NCI-H82 (cell line): Measurements from ENCODE around the gene CHD5.

Experiments used
- DNase-seq: peaks from one replicate; lab custom pipeline; 2025; lab: John Stamatoyannopoulos, UW

CHD5 gene

GRCh38 chr1:6113116-6113515 is 67.0 kb downstream of the CHD5 start:
- no peak for DNase-seq

GRCh38 chr1:6112690-6113005 is 67.5 kb downstream of the CHD5 start:
- no peak for DNase-seq

DNA sequence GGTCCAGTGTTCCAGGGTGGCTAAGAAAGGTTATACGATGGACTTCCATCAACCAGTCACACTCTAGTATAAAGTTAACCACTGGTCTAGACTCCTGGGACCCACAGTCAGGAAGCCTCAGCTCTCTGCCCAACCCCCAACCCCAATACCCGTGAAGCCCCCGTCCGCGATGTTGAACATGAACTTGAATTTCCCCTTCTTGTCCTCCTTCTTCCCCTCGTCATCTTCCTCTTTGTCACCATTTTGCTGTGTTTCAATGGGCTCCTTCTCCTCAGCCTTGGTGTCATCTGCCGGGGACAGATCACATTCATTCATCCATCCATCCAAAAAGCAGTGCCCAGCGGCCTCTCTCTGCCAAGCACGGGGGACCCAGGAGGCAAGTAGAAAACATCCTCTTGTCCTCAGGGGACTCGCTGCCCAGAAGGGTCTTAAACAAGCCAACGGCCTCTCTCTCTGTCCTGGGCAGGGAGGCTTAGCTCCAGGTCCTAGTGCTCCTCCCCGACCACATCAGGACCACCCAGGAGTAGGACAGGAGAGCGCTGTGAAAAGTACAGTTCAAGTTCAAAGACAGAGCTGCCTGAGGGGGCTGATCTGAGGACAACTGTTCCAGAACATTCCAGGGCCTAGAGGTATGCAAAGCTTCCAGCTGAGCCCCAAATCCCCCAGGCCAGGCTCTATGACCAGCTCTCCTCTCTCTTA is 68.0 kb downstream of the CHD5 start:
- DNase-seq = no peak

- DNase-seq = peak; percentile 53
Measured at GRCh38 chr1:6111571-6111970, 68.5 kb downstream of the CHD5 start.

GRCh38 chr1:6110326-6110725 is 69.8 kb downstream of the CHD5 start:
- DNase-seq = no peak

GRCh38 chr1:6109688-6110087 is 70.4 kb downstream of the CHD5 start:
- DNase-seq = no peak

DNA sequence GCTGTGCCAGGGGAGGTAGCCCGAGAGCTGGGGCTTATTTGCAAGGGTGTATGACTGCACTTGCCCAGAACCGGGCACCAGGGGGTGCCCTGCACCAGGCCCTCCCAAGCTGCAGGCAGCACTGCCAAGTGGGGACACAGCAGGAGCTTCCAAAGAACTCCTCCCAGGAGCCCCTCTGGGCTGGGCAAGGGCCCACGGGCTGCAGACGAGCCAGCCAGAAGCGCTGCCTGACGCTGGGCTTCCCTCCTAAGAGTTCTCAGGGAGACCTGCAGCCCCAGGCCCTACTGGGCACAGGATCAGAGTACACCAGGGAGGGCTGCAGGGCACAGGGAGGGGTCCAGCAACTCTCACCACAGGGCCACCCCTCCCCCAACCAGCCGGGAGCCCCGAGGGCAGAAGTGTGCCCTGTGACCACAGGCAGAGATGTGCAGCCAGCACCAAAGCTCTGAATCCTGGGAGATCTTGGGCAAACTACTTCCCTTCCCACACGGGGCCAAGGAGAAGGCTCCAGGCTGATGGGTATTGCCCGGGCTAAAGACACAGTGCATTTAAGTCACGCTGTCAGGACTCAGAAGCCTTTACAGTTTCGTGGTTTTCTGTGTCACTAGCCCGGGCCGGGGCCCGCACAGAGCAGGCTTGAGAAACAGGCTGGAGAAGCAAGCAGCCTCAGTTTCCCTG is 71.0 kb downstream of the CHD5 start:
- peak; percentile 62 for DNase-seq

DNA sequence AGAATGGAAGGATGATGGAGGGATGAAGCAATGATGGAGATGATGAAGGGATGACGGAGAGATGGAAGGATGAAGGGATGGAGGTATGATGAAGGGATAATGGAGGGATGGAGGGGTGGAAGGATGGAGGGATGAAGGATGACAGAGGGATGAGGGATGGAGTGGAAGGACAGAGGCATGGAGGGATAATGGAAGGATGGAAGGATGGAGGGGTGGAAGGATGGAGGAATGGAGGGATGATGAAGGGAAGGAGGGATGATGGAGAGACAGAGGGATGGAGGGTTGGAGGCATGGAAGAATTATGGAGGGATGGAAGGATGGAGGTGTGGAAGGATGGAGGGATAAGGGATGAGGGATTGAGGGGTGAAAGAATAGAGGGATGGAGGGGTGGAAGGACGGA is 71.6 kb downstream of the CHD5 start:
- DNase-seq = no peak

DNA sequence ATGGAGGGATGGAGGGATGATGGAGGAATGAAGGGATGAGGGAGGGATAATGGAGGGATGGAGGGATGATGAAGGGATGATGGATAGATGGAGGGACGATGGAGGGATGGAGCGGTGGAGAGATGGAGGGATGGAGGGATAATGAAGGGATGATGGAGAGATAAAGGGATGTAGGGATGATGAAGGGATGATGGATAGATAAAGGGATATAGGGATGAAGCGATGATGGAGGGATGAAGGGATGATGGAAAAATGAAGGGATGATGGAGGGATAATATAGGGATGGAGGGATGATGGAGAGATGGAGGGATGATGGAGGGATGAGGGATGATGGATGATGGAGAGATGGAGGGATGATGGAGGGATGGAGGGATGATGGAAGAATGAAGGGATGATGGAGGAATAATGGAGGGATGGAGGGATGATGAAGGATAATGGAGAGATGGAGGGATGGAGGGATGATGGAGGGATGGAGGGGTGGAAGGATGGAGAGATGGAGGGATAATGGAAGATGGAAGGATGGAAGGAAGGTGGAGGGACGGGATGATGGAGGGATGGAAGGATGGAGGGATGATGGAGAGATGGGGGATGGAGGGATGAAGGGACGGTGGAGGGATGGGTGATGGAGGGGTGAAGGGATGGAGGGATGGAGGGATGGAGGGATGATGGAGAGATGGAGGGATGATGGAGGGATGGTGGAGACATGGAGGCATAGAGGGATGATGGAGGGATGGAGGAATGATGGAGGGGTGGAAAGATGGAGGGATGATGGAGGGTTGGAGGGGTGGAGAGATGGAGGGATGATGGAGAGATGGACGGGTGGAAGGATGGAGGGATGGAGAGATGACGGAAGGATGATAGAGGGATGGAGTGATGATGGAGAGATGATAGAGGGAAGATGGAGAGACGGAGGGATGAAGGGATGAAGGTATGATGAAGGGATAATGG is 72.4 kb downstream of the CHD5 start:
- no peak for DNase-seq

GRCh38 chr1:6106977-6107376 is 73.1 kb downstream of the CHD5 start:
- DNase-seq = no peak

GRCh38 chr1:6106321-6106731 is 73.8 kb downstream of the CHD5 start:
- DNase-seq = no peak

- DNase-seq = peak; percentile 30
Measured at GRCh38 chr1:6105763-6106162, 74.4 kb downstream of the CHD5 start.

DNA sequence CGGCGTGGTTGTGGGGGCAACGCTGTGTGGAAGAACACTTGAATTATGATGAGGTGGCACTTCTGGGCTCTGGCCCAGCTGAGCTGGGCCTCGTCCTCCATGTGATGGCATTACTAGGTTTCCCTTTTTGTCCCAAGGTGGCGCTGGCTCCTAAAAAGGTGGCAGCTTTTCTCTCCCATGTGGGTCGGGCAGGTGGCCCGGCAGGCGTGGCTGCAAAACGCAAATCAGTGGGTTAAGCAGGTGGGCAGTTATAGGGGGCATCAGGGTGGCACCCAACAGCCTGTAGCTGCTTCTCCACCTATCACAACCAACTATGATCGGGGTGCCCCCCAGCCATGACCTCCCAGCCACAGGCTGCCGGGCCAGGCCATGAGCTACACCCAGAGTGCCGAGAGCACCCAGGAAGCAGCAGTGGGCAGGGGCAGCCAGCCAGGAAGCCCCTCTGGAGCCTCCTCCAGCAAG is 74.9 kb downstream of the CHD5 start:
- peak; percentile 21 for DNase-seq

DNA sequence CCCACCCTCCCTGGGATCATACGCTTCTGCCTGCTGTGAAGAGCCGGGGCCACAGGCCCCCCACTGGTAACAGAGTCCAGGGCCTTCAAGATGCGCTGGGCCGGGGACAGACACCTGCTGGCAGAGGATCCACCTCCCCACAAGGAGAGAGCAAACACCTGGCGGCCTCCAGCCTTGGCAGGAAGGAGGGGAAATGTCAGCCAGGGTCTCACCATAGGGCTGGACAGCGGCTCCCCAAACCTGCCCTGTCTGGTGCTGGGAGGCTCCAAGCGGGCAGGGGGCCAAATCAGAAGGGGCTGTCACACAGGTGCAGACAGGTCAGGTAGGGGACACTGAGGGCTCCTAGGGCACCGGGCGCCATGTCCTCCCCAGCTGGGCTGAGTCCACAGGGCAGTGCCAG is 75.5 kb downstream of the CHD5 start:
- DNase-seq = no peak

GRCh38 chr1:6103854-6104530 is 76.1 kb downstream of the CHD5 start:
- no peak for DNase-seq

DNA sequence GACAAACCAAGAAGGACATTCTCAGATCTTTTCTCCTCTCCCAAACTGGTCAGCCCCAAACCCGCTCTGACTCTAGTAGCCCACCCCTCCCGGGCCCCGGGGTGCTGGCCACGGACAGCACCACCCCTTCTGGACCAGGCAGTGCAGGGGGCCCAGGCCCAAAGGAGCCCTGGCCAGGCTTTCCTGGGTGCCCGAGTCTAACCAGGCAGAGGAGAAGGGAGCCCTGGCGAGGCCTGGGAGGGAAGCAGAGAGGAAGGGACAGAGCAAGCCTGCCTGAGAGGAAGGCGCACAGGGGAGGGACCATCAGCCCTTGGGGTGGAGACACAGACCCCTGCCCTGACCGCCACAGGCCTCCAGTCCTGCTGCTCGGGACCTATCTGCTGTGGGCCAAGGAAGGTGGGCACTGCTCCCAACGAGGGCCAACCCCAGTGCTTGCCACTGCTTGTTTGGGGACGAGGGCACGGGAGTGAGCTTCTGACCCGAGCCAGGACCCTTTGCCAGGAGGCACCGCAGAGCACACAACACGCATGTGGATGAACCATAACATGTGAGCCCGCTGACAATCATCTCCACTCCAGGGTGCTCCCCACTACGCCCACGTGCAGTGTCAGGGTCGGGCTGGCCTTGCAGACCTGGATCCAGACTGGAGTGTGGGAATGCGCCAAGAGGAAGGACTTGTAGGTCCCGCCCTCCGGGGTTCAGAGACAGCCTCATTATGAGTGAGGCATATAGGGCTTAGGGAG is 76.8 kb downstream of the CHD5 start:
- DNase-seq = no peak

DNA sequence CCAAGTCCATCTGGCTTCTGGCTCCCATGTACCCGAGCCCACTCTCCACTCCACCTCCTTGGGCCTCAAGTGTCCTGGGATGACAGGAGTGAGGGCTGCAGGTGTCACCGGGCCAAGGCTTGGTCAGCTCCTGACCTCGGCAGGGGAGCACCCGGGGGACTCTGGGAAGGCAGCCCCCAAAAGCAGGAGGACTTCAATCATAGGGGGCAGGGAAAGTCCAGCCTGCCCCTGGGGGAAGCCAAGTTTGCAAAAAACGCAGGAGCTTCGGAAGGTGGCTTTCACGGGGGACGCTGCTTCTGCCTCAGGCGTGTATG is 77.6 kb downstream of the CHD5 start:
- DNase-seq = no peak

DNA sequence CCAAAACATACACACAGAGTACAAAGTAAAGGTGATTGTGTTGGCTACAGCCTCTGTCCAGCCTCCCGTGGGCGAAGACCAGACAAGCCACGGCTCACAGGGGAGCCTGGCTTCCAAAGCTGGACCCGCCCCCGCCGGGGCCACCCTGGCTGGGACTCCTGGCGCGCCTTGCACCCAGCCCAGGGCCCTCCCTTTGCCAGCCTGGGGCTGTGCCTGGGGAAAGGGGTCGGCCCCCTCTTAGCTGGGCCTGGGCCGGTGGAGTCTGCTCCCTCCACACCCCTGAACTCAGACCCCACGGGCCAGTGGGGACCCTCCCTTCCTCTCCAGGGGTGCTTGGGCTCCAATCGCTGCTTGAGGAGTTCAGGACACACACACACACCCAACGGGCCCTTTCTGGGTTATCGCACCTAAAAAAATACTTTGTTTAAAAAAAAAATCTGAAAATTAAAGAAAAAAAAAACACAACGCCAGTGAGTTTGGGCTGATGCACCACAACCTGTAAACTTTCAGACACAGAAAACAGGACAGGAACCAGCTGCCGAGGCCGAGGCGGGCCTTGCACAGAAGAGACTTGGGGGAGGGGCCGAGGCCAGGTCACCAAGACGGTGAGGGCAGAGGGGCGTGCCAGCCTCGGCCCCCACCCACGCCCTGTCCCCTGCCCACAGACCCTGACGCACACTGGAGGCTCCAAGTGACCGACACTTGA is 78.1 kb downstream of the CHD5 start:
- DNase-seq = no peak

- DNase-seq = no peak
Measured at GRCh38 chr1:6100861-6101783, 79.0 kb downstream of the CHD5 start.
